H1 (cell line): ENCODE data around the gene DOK3. TPM values are rescaled to one million over a fixed set of nuclear protein-coding genes. Genes with fewer than 3 reads are reported as not detected.

Source experiments
- E2F6 ChIP-seq: IDR thresholded peaks from 2 replicates; pipeline ENCODE4 v1.6.1; 2012; ENCODE audit warnings: inconsistent platforms
- RXRA ChIP-seq: IDR thresholded peaks from 2 replicates; pipeline ENCODE4 v1.6.1; 2011; ENCODE audit warnings: low read depth, mild to moderate bottlenecking, low read length, moderate library complexity; ENCODE audit not compliant: insufficient read depth
- polyA plus RNA-seq, 7 experiments: library from polyadenylated mRNA; depleted of rRNA in 3 of 7; stranded (reverse) in 5 of 7; unstranded in 2 of 7; fragments of >200 nt in 5 of 7; fragments of 200-250 nt in 2 of 7; gene quantifications; 1 replicate in 5 of 7; 2 replicates in 1 of 7; 4 replicates in 1 of 7; pipeline versions ENCODE4 v1.2.1 to v1.2.3, GENCODE V29; 2011 to 2013; ENCODE audit warnings: missing spikeins in 2 of 7, mixed read lengths in 2 of 7
- total RNA-seq: library from RNA; stranded (reverse); fragmentation: NEBNext Ultra II Directional; extraction: Animal tissue kit (Norgen Biotek cat#: 25700); gene quantifications from 2 replicates; pipeline ENCODE4 v1.2.1, GENCODE V29; 2021

Gene DOK3
- total and polyA plus RNA-seq, 2 of the 8 experiments (the other 6 are each of a cell fraction or from before 2014, with no cell fraction given), result 4.2 to 6.4 TPM

GRCh38 chr5:177508837-177509236 lies 789 bp downstream of the DOK3 start (continued):
- no peak for TF ChIP-seq RXRA
- TF ChIP-seq E2F6, result no peak
